IPS-18c (cell line): ENCODE measurements around the gene USP9X.
"Not testable (repeated sequence)": the region's sequence is repeated elsewhere in the genome, so short reads cannot be mapped to it uniquely, and the experiment has no call there.

Experiments
- H3K4me3 ChIP-seq: 2 replicates; pipeline ENCODE4 v1.7.0; 2013; ENCODE audit warnings: low read depth, mild to moderate bottlenecking, low read length, moderate library complexity; ENCODE audit not compliant: insufficient read depth
- H3K9me3 ChIP-seq: one replicate; pipeline ENCODE4 v1.6.1; 2013; ENCODE audit warnings: mild to moderate bottlenecking, low read length, moderate library complexity; ENCODE audit not compliant: control insufficient read depth, insufficient read depth

The USP9X gene

GRCh38 chrX:41145920-41146608, 60.8 kb downstream of the USP9X start:
- Histone ChIP-seq H3K4me3 (no peak overlapping the region), H3K9me3 (no peaks in the 10 kb centered on the region)

DNA sequence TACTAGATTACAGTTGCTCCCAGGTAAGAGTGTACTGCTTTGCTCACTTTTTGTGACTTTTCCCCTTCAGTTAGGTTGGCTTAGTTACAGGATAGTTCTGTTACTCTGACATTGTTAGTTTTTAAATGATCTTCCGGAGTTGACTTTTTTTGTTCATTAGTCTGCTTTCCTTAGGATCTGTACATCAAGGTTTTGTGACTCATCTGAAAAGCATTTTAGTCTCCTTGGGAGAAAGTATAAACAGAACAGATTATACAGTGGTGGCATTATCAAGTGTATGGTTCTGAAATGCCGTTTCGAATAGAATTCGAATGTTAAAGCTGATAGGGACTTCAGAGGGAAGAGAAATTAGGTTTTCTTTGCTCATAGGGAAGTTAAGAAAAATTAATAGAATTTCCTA, 63.3 kb downstream of the USP9X start:
- Histone ChIP-seq H3K9me3 (no peaks in the 10 kb centered on the region), H3K4me3 (no peak overlapping the region)

- H3K4me3 ChIP-seq: no peak overlapping the region
- H3K9me3 ChIP-seq: no peaks in the 10 kb centered on the region
These were observed 64.8 kb downstream of the USP9X start for GRCh38 chrX:41150043-41150442.

DNA sequence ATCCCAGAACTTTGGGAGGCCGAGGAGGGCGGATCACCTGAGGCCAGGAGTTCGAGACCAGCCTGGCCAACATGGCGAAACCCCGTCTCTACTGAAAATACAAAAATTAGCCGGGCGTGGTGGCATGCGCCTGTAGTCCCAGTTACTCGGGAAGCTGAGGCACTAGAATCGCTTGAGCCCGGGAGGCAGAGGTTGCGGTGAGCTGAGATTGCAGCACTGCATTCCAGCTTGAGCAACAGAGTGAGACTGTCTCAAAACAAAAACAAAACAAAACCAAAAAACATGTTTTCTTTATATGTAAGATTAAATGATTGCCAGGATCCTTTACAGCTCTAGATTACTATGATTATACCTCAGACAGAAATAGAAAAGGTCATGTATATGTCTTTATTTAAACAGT, 66.5 kb downstream of the USP9X start:
- not testable (repeated sequence) for H3K9me3 ChIP-seq, H3K4me3 ChIP-seq

GRCh38 chrX:41152221-41152620, 67.0 kb downstream of the USP9X start:
- no peaks in the 10 kb centered on the region for H3K9me3 ChIP-seq
- no peak overlapping the region for H3K4me3 ChIP-seq

- no peaks in the 10 kb centered on the region for H3K9me3 ChIP-seq
- H3K4me3 ChIP-seq: no peak overlapping the region
These were observed 68.2 kb downstream of the USP9X start for GRCh38 chrX:41153448-41153847.

GRCh38 chrX:41153957-41154356, 68.7 kb downstream of the USP9X start:
- Histone ChIP-seq H3K9me3 (no peaks in the 10 kb centered on the region), H3K4me3 (no peak overlapping the region)

- no peaks in the 10 kb centered on the region for H3K9me3 ChIP-seq
- no peak overlapping the region for H3K4me3 ChIP-seq
These were observed 79.2 kb downstream of the USP9X start for GRCh38 chrX:41164449-41164848.

DNA sequence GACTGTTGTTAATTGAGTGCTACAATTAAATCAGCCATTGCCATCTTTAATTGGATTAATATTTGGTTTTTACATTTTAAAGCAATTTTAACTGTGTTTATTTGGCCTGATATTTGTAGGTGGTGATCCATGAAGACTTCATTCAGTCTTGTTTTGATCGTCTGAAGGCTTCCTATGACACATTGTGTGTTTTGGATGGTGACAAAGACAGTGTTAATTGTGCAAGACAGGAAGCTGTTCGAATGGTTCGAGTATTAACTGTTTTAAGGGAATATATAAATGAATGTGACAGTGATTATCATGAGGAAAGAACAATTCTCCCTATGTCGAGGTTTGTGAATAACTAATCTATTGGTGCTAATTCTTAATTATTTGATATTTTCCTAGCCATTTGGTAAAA, 82.6 kb downstream of the USP9X start:
- H3K9me3 ChIP-seq: no peaks in the 10 kb centered on the region

GRCh38 chrX:41176263-41176662, 91.0 kb downstream of the USP9X start:
- Histone ChIP-seq H3K4me3 (no peak overlapping the region), H3K9me3 (no peaks in the 10 kb centered on the region)

More for the DNA sequence above, 82.6 kb downstream of the USP9X start:
- H3K4me3 ChIP-seq: no peak overlapping the region

DNA sequence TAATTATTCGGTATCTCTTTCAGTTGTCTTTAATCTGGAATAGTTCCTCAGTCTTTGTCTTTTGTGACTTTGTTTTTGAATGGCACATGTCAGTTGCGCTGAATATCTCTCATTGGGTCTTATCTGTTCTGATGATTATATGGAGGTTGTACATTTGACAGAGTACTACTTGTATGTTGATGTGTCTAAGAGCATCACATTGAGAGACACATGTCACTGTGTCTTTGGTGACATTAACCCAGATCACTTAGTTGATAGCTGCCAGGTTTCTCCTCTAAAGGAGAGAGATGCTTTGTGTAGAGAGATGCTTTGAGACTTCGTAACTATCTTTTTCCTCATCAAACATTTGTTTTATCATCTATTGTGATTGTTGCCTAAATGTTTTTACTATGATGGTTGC, 92.1 kb downstream of the USP9X start:
- H3K4me3 ChIP-seq: no peak overlapping the region

GRCh38 chrX:41178201-41178600, 93.0 kb downstream of the USP9X start:
- no peak overlapping the region for H3K4me3 ChIP-seq
- H3K9me3 ChIP-seq: no peaks in the 10 kb centered on the region

More for the DNA sequence above, 92.1 kb downstream of the USP9X start:
- no peaks in the 10 kb centered on the region for H3K9me3 ChIP-seq

- no peak overlapping the region for H3K4me3 ChIP-seq
- no peaks in the 10 kb centered on the region for H3K9me3 ChIP-seq
These were observed 95.1 kb downstream of the USP9X start for GRCh38 chrX:41180194-41180908.

- no peaks in the 10 kb centered on the region for H3K9me3 ChIP-seq
- H3K4me3 ChIP-seq: no peak overlapping the region
These were observed 99.1 kb downstream of the USP9X start for GRCh38 chrX:41184312-41184711.

DNA sequence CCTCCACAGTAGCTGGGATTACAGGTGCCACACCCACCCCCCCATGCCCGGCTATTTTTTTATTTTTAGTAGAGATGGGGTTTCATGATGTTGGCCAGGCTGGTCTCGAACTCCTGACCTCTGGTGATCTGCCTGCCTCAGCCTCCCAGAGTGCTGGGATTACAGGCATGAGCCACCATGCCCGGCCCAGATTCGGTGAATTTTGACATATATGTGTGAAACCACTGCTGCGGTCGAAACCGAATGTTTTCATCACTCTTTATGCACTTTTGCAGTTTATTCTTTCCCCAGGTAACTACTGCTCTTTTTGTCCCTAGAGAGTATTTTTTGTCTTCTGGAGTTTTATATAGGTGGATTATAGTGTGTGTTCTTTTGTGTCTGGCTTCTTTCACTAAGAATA, 101.7 kb downstream of the USP9X start:
- H3K9me3 ChIP-seq, H3K4me3 ChIP-seq: not testable (repeated sequence)

DNA sequence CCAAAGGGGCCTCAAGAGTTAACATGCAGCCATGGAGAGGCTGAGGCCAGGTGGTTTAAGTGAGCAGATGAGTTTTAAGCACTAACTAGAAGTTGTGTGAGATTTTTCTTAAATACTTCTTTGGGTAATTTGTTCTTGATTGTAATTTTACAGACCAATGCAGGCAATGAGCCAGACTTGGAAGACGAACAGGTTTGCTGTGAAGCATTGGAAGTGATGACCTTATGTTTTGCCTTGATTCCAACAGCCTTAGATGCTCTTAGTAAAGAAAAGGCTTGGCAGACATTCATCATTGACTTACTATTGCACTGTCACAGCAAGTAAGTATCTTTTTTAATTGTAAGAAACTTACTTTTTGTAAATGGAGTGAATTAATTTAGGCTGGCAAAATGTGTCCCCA, 103.9 kb downstream of the USP9X start:
- H3K4me3 ChIP-seq: no peak overlapping the region
- no peaks in the 10 kb centered on the region for H3K9me3 ChIP-seq

DNA sequence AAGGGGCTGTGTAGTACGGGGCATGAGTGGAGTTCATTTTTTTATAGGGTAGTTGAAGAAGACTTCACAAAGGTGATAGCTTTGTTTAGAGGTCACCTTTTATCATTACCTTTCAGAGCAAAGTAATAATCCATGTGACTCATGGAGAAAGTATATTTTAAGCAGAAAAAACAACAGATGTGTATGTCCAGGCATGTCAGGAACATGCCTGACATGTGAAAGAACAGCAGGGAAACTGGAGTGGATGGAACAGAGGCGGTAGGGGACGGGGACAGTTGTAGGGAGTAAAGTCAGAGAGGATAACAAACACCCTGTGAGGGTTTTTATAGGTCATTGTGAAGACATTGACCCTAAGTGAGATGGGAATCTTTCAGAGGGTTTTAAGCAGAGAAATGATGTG, 107.6 kb downstream of the USP9X start:
- no peaks in the 10 kb centered on the region for H3K9me3 ChIP-seq
- no peak overlapping the region for H3K4me3 ChIP-seq

GRCh38 chrX:41198410-41198809, 113.2 kb downstream of the USP9X start:
- no peak overlapping the region for H3K4me3 ChIP-seq
- no peaks in the 10 kb centered on the region for H3K9me3 ChIP-seq

GRCh38 chrX:41200785-41201184, 115.5 kb downstream of the USP9X start:
- Histone ChIP-seq H3K9me3 (no peaks in the 10 kb centered on the region), H3K4me3 (no peak overlapping the region)
